ENCODE measurements around the gene PHACTR3. TPM values are rescaled to one million over a fixed set of nuclear protein-coding genes. Genes with fewer than 3 reads are reported as not detected.

PHACTR3 gene
- total RNA-seq, 1 donor from 2014 or later: 1.1 TPM

GRCh38 chr20:59706400-59706693, 102.0 kb downstream of the PHACTR3 start:
- peaks cover 3% of the 10 kb centered on the region for H3K9me3 Mint-ChIP-seq (ENCODE audit: low read depth)
- no peak overlapping the region for H3K4me3 Mint-ChIP-seq (ENCODE audit: low read depth)
- H3K27me3 Mint-ChIP-seq: peaks cover 16% of the 10 kb centered on the region
- no peaks in the 10 kb centered on the region for H3K36me3 Mint-ChIP-seq (ENCODE audit: insufficient read depth)
- no peak for TF ChIP-seq CTCF (IDR thresholded peaks at IDR 0.05; ENCODE audit: unreplicated experiment)
- DNase-seq (ENCODE audit: low spot score, unreplicated experiment): no peak
- peaks cover 3% of the 10 kb centered on the region for H3K4me1 Mint-ChIP-seq (ENCODE audit: low read depth)
- H3K27ac Mint-ChIP-seq: no peak overlapping the region

DNA sequence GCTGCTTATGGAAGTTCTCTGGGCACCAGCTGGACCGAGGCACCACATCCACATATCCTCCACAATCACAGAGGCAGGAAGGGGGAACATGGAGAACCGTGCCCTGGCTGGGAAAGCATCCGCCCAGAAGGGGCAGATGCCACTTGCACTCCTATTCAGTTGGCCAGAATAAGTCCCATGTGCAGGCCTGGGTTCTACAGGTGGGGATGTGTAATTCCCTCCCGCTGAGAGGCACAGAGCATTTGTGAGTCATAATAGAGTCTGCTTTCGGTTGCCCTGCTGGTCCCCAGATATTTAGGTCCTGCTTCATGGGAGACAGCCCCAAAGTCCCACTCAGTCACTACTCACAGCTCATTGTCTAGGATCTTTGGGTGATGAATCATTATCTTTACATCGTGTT, 104.0 kb downstream of the PHACTR3 start:
- TF ChIP-seq CTCF (IDR thresholded peaks at IDR 0.05; ENCODE audit: unreplicated experiment): no peak
- Mint-ChIP-seq H3K4me1 (ENCODE audit: low read depth) (no peaks in the 10 kb centered on the region), H3K27me3 (peaks cover 2% of the 10 kb centered on the region), H3K4me3 (ENCODE audit: low read depth) (no peak overlapping the region), H3K36me3 (ENCODE audit: insufficient read depth) (peaks cover 2% of the 10 kb centered on the region), H3K9me3 (ENCODE audit: low read depth) (peaks cover 9% of the 10 kb centered on the region), H3K27ac (no peak overlapping the region)
- no peak for DNase-seq (ENCODE audit: low spot score, unreplicated experiment)

- Mint-ChIP-seq H3K9me3 (ENCODE audit: low read depth) (peaks cover 15% of the 10 kb centered on the region), H3K36me3 (ENCODE audit: insufficient read depth) (peaks cover 2% of the 10 kb centered on the region), H3K4me3 (ENCODE audit: low read depth) (no peak overlapping the region), H3K27ac (no peak overlapping the region), H3K27me3 (no peaks in the 10 kb centered on the region), H3K4me1 (ENCODE audit: low read depth) (no peaks in the 10 kb centered on the region)
- DNase-seq (ENCODE audit: low spot score, unreplicated experiment): no peak
- TF ChIP-seq CTCF (IDR thresholded peaks at IDR 0.05; ENCODE audit: unreplicated experiment): no peak
These were observed 105.3 kb downstream of the PHACTR3 start for GRCh38 chr20:59709636-59710035.

- no peak overlapping the region for H3K4me3 Mint-ChIP-seq (ENCODE audit: low read depth)
- peaks cover 6% of the 10 kb centered on the region for H3K27me3 Mint-ChIP-seq
These were observed 113.7 kb downstream of the PHACTR3 start for GRCh38 chr20:59718071-59718470.

DNA sequence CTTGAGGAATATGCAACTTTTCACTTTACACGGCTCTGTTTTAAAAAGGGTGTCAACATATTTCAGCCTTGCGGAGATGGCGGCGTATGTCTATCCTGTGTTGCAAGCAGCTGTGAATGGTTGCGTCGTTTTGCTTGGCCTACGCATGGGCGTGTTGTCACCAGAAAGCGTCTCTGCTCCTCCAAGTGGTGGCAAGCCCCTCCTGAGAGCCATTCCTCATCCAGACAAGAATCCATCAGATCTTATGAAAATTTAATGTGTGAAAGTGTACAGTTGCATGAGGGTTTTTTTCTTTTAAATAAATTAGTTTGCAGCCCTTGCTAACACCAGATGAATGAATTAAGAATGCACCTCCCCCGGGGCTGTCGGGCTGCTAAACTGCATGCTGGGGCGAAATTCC, 114.4 kb downstream of the PHACTR3 start:
- no peaks in the 10 kb centered on the region for H3K36me3 Mint-ChIP-seq (ENCODE audit: insufficient read depth)
- no peak overlapping the region for H3K27ac Mint-ChIP-seq
- peaks cover 8% of the 10 kb centered on the region for H3K9me3 Mint-ChIP-seq (ENCODE audit: low read depth)
- H3K4me1 Mint-ChIP-seq (ENCODE audit: low read depth): no peaks in the 10 kb centered on the region
- DNase-seq (ENCODE audit: low spot score, unreplicated experiment): no peak
- no peak overlapping the region for H3K4me3 Mint-ChIP-seq (ENCODE audit: low read depth)
- TF ChIP-seq CTCF (IDR thresholded peaks at IDR 0.05; ENCODE audit: unreplicated experiment): no peak
- peaks cover 7% of the 10 kb centered on the region for H3K27me3 Mint-ChIP-seq

More at GRCh38 chr20:59718071-59718470, 113.7 kb downstream of the PHACTR3 start:
- no peaks in the 10 kb centered on the region for H3K36me3 Mint-ChIP-seq (ENCODE audit: insufficient read depth)
- no peaks in the 10 kb centered on the region for H3K4me1 Mint-ChIP-seq (ENCODE audit: low read depth)
- no peak overlapping the region for H3K27ac Mint-ChIP-seq
- TF ChIP-seq CTCF (IDR thresholded peaks at IDR 0.05; ENCODE audit: unreplicated experiment): no peak
- DNase-seq (ENCODE audit: low spot score, unreplicated experiment): no peak
- H3K9me3 Mint-ChIP-seq (ENCODE audit: low read depth): peaks cover 13% of the 10 kb centered on the region

All from progenitor cell of endocrine pancreas (in vitro differentiated cells).